Psoas muscle (tissue), 8 donors: ENCODE measurements around the gene COBL. TPM values are rescaled to one million over a fixed set of nuclear protein-coding genes. Genes with fewer than 3 reads are reported as not detected.

Experiments
- ATAC-seq, 4 donors: fragments of 200-7000 bp; cut with Tn5 transposase; one replicate each; pipeline ENCODE4 v1.9.1; 2020; ENCODE audit warnings: moderate library complexity in 3 of 4, mild to moderate bottlenecking in 2 of 4
- DNase-seq, 2 donors: peaks; one replicate each; pipeline ENCODE4 v3.0.0-alpha.2; 2020
- H3K27ac ChIP-seq: fragments of 200-600 bp; one replicate; pipeline ENCODE4 v1.8.0; 2022
- H3K27me3 ChIP-seq, 3 donors: fragments of 200-600 bp in 1 of 3; one replicate each; pipeline versions ENCODE4 v1.6.1 to v1.8.0; 2013 to 2022; ENCODE audit warnings: low read length in 2 of 3, mild to moderate bottlenecking in 2 of 3, moderate library complexity in 1 of 3; ENCODE audit not compliant: insufficient read depth in 3 of 3
- H3K36me3 ChIP-seq, 2 donors: fragments of 200-600 bp in 1 of 2; one replicate each; pipeline versions ENCODE4 v1.6.1 to v1.8.0; 2013 to 2022; ENCODE audit warnings: low read depth in 1 of 2, mild to moderate bottlenecking in 1 of 2, moderate library complexity in 1 of 2; ENCODE audit not compliant: insufficient read depth in 1 of 2
- H3K4me1 ChIP-seq: fragments of 200-600 bp; one replicate; pipeline ENCODE4 v1.8.0; 2022
- H3K4me3 ChIP-seq: fragments of 200-600 bp; one replicate; pipeline ENCODE4 v1.8.0; 2022; ENCODE audit warnings: mild to moderate bottlenecking
- H3K9me3 ChIP-seq: fragments of 200-600 bp; one replicate; pipeline ENCODE4 v1.8.0; 2022
- CTCF ChIP-seq: fragments of 200-600 bp; IDR thresholded peaks from one replicate; pipeline ENCODE4 v1.8.0; 2022; ENCODE audit warnings: antibody characterized with exemption
- WGBS, 3 donors: extraction: QIAGEN DNeasy Blood & Tissue Kit; methylation state at CpG; one replicate each; pipeline versions ENCODE4 v1.1.6 to v1.1.7; 2013; 5-methylcytosine and 5-hydroxymethylcytosine counted together
- intact Hi-C, 2 donors: fragments of 100-400 bp; cut with DNase I; formaldehyde crosslinking; loops; one replicate each; pipeline versions ENCODE4 v1.11.0 to v1.14.2; 2022
- polyA plus RNA-seq, 3 donors: library from polyadenylated mRNA; stranded (reverse); fragments of 200-250 nt; gene quantifications; one replicate each; pipeline ENCODE4 v1.2.3, GENCODE V29; 2013
- total RNA-seq, 4 donors: library from RNA; stranded (reverse); fragmentation: NEBNext Ultra II Directional in 2 of 4; extraction: Animal tissue kit (Norgen Biotek cat#: 25700) in 2 of 4; gene quantifications; one replicate each; pipeline versions ENCODE4 v1.2.1 to v1.2.4, GENCODE V29; 2021 to 2023
- donor health status: healthy with polysubstance abuse.
- donor health status: DM: no; HTN: no; CAD: no; lungs with moderate emphysema.
- donor health status: Bipolar disorder and iron deficiency.
- donor health status: healthy.
- donor health status: DM: yes; HTN: yes; CAD: no.
- donor health status: DM: no; HTN: no; CAD: no.
- donor health status: DM: no; HTN: no; CAD: no.
- donor health status: DM: yes; HTN: yes; CAD: no.

The COBL gene
- total and polyA plus RNA-seq, 7 donors = 57.5 to 139 (median 115) TPM

DNA sequence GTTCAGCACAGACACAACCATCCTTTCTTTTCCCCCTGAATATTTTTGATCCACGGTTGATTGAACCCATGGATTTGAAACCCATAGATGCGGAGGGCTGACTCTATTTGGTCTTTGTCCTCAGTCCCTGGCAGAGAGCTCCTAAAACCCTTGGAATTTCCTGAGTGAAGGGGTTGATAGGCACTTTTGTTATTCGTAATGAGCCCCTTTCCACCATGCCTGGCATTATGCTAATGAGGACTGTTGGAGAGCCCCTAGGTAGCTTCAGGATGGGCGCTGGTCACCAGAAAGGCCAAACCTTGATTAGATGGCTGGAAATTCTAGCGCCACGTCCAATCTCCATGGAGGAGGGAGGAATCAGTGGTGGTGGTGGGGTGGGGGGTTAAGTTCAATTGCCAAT, 328.1 kb downstream of the COBL start:
- H3K9me3 ChIP-seq = no peaks in the 10 kb centered on the region
- no peak for TF ChIP-seq CTCF
- ATAC-seq = no peak
- H3K27me3 ChIP-seq = no peaks in the 10 kb centered on the region
- no peak overlapping the region for H3K4me3 ChIP-seq
- no peaks in the 10 kb centered on the region for H3K4me1 ChIP-seq
- DNase-seq = no peak
- H3K36me3 ChIP-seq = no peaks in the 10 kb centered on the region
- intact Hi-C loops = no loop called here
- WGBS, 3 donors = 84 to 88% (median 87%) methylated on average over 6 of the region's 6 CpGs
- H3K27ac ChIP-seq = no peak overlapping the region

GRCh38 chr7:50985096-50985495, 331.5 kb downstream of the COBL start:
- Histone ChIP-seq H3K27ac (no peak overlapping the region), H3K36me3 (no peaks in the 10 kb centered on the region), H3K4me3 (no peak overlapping the region), H3K4me1 (no peaks in the 10 kb centered on the region), H3K27me3 (no peaks in the 10 kb centered on the region), H3K9me3 (no peaks in the 10 kb centered on the region)
- no peak for TF ChIP-seq CTCF
- intact Hi-C loops = no loop called here
- 66 to 73% (median 70%) methylated on average over 4 of the region's 4 CpGs for WGBS, 3 donors
- DNase-seq = no peak
- no peak for ATAC-seq

DNA sequence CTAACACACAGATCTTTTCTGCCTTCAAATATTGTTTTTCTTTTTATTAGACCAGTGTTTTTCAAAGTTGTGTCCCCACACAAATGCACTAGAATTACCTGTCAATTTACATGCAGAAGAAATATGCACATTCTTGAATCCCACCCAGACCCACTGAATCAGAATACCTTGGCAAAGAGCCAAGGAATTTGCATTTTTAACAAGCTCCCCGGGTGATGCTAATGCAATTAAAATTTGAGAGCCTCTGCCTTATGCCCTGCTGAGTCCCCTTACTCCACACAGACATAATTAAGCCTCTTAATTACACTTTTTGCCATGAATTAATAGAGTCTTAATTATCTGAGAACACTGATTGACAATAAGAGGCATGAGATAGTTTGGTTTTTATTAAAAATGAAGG, 332.8 kb downstream of the COBL start:
- no peak for DNase-seq
- 10 to 14% (median 12%) methylated on average over 1 of the region's 1 CpG for WGBS, 3 donors

DNA sequence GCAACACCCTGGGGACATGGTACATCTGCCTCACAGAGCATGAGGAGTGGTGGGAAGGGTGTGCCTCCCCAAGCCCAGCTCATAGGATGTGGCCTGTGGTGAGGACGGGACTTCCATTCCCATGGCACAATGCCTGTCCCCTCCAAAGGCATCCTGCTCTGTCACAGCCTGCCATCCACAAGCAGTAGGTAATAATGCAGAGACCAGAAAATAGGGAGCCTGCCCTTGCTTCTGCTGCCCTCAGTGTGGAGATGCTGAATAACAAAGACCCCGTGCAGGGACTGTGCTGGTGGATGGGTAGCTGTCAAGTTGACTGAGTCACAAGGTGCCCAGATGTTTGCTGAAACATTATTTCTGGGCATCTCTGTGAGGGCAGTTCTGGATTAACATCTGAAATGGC, 334.0 kb downstream of the COBL start:
- Histone ChIP-seq H3K27ac (no peak overlapping the region), H3K9me3 (peaks cover 6% of the 10 kb centered on the region), H3K36me3 (no peaks in the 10 kb centered on the region), H3K4me1 (no peaks in the 10 kb centered on the region), H3K27me3 (no peaks in the 10 kb centered on the region), H3K4me3 (no peak overlapping the region)
- WGBS, 3 donors = 65 to 69% (median 67%) methylated on average over 2 of the region's 2 CpGs
- TF ChIP-seq CTCF = no peak
- no peak for ATAC-seq
- intact Hi-C loops = no loop called here
- no peak for DNase-seq

More for the DNA sequence above, 332.8 kb downstream of the COBL start:
- no peaks in the 10 kb centered on the region for H3K4me1 ChIP-seq
- H3K27ac ChIP-seq = no peak overlapping the region
- H3K4me3 ChIP-seq = no peak overlapping the region
- no peaks in the 10 kb centered on the region for H3K36me3 ChIP-seq
- intact Hi-C loops = no loop called here
- H3K9me3 ChIP-seq = peaks cover 3% of the 10 kb centered on the region
- no peak for ATAC-seq
- no peaks in the 10 kb centered on the region for H3K27me3 ChIP-seq
- TF ChIP-seq CTCF = no peak

DNA sequence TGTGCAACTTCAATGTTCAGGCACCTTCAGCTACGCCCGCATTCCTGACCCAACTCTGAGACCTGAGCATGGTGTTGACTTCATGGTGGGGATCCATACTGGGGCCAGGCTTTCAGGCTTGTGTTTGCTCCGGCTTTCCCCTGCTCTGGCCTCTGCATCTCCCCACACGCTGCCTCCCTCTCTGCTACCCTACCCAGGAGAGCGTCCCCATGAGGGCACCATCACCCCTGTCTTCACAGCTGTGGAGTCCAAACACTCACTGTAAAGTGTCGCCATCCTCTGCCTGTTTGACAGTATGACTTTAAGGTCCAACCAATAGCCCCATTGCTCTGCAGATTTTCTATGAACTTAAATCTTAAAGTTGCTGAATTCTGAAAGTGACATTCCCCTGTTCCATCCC, 334.9 kb downstream of the COBL start:
- TF ChIP-seq CTCF = no peak
- Histone ChIP-seq H3K27ac (no peak overlapping the region), H3K4me1 (no peaks in the 10 kb centered on the region), H3K4me3 (no peak overlapping the region), H3K27me3 (no peaks in the 10 kb centered on the region), H3K36me3 (no peaks in the 10 kb centered on the region), H3K9me3 (peaks cover 6% of the 10 kb centered on the region)
- no peak for DNase-seq
- intact Hi-C loops = no loop called here
- 88 to 90% (median 89%) methylated on average over 6 of the region's 6 CpGs for WGBS, 3 donors
- ATAC-seq = no peak
